ENCODE results near the gene ZNF28. TPM values are rescaled to one million over a fixed set of nuclear protein-coding genes. Genes with fewer than 3 reads are reported as not detected.

The ZNF28 gene
- total RNA-seq, result 24.7 TPM

DNA sequence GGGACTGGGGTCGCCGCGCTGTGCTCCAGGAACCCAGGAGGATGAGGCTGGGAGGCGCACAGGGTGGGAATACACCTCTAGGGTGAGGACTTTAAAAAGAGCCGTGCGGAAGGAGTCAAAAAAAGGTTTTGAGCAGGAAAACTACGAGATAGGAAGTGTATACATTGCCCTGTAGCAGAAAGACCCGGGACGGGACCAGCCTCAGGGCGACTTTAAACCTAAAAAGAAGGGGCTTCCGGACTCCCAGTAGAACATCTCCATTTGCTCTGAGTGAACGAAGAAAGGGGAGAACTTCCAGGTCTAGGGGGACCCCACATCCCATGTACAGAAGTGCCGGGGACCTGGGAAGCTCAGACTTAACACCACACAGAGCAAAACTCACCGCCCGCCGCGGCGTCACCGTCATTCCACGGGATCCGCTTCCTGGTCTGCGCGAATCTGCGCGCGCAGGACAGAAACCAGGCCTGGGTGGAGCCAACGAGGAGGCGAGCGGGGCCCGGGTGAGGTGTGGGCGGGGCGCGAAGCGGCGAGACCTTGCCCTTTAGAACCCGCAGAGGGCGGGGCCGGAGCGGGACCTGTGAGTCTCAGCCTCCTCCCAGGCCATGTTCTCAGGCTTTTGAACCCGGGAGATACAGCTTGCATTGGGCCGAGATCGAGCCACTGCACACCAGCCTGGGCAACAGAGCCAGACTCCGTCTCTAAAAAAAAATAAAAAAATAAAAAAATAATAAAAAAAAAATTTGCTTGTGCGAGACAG is at the start of gene ZNF28:
Gene ZNF28 (minus strand): TSS at position 430 of the 757 bp plus-strand sequence. CDS start 3,675 bp downstream, outside the sequence.

GRCh38 chr19:52857378-52858191 is 36.2 kb upstream of the ZNF28 start, which contains the start of gene ZNF468:
Gene ZNF468, minus strand, starts transcription at chr19:52857619. Its CDS starts 3,347 bp downstream, at chr19:52854272.

GRCh38 chr19:52786464-52787354 is 34.7 kb downstream of the ZNF28 start, which contains the start of gene ZNF600:
Gene ZNF600, minus strand, starts transcription at chr19:52786791. Its CDS starts 7,903 bp downstream, at chr19:52778888.

Other genes starting within 250 kb of the ZNF28 start
- gene ZNF83, start 183.3 kb downstream of the ZNF28 start, total RNA-seq, result 168 TPM
- 24.5 TPM for gene ZNF611, start 86.6 kb downstream of the ZNF28 start, total RNA-seq
- gene ZNF600, start 34.8 kb downstream of the ZNF28 start, total RNA-seq, result 4.2 TPM
- gene ZNF468, start 36.0 kb upstream of the ZNF28 start, total RNA-seq, result 43.4 TPM
- 51.3 TPM for gene ZNF320, start 76.0 kb upstream of the ZNF28 start, total RNA-seq
- 16.1 TPM for gene ZNF888, start 101.8 kb upstream of the ZNF28 start, total RNA-seq
- 15.7 TPM for gene ZNF816, start 141.2 kb upstream of the ZNF28 start, total RNA-seq
- not detected for gene ERVV-1, start 192.3 kb upstream of the ZNF28 start, total RNA-seq
- gene ERVV-2, start 223.1 kb upstream of the ZNF28 start, total RNA-seq, result not detected